NB4 (cell line): Measurements from ENCODE around the gene COL9A3.
"Not testable (repeated sequence)": the region's sequence is repeated elsewhere in the genome, so short reads cannot be mapped to it uniquely, and the experiment has no call there.

Experiments used
- DNase-seq: peaks from one replicate; pipeline ENCODE4 v3.0.0; 2010; ENCODE audit warnings: low read depth
- H3K4me3 ChIP-seq: one replicate; pipeline ENCODE4 v1.5.1; 2011; ENCODE audit warnings: mild to moderate bottlenecking, low read depth, low read length, moderate library complexity
- MYC ChIP-seq: IDR thresholded peaks from 2 replicates; pipeline ENCODE4 v1.6.1; 2011; ENCODE audit warnings: low read depth, low read length
- POLR2A ChIP-seq: IDR thresholded peaks from 2 replicates; pipeline ENCODE4 v1.6.1; 2011; ENCODE audit warnings: mild to moderate bottlenecking; ENCODE audit not compliant: insufficient read length; ENCODE audit errors: extremely low read depth
- TF ChIP-seq, protein P1 (sequence below): IDR thresholded peaks from one replicate; pipeline ENCODE4 v1.5.1; 2012; ENCODE audit warnings: low read depth, low read length
- TF ChIP-seq, protein P2 (sequence below): IDR thresholded peaks from 2 replicates; pipeline ENCODE4 v1.6.1; 2011; ENCODE audit warnings: low read depth, low read length

Gene COL9A3

DNA sequence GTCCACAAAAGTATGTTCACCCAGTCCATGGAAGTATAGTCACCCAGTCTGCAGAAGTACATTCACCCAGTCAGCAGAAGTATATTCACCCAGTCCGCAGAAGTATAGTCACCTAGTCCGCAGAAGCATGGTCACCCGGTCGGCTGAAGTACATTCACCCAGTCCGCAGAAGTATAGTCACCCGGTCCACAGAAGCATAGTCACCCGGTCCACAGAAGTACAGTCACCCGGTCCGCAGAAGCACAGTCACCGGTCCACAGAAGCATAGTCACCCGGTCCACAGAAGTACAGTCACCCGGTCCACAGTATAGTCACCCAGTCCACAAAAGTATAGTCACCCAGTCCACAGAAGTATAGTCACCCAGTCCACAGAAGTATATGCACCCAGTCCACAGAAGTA lies 36.0 kb downstream of the COL9A3 start:
- TF ChIP-seq, protein P1, sequence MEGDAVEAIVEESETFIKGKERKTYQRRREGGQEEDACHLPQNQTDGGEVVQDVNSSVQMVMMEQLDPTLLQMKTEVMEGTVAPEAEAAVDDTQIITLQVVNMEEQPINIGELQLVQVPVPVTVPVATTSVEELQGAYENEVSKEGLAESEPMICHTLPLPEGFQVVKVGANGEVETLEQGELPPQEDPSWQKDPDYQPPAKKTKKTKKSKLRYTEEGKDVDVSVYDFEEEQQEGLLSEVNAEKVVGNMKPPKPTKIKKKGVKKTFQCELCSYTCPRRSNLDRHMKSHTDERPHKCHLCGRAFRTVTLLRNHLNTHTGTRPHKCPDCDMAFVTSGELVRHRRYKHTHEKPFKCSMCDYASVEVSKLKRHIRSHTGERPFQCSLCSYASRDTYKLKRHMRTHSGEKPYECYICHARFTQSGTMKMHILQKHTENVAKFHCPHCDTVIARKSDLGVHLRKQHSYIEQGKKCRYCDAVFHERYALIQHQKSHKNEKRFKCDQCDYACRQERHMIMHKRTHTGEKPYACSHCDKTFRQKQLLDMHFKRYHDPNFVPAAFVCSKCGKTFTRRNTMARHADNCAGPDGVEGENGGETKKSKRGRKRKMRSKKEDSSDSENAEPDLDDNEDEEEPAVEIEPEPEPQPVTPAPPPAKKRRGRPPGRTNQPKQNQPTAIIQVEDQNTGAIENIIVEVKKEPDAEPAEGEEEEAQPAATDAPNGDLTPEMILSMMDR = no peak
- TF ChIP-seq POLR2A = no peak
- TF ChIP-seq, protein P2, sequence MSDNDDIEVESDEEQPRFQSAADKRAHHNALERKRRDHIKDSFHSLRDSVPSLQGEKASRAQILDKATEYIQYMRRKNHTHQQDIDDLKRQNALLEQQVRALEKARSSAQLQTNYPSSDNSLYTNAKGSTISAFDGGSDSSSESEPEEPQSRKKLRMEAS = no peak
- no peak for TF ChIP-seq MYC
- H3K4me3 ChIP-seq = no peak overlapping the region
- DNase-seq = no peak

DNA sequence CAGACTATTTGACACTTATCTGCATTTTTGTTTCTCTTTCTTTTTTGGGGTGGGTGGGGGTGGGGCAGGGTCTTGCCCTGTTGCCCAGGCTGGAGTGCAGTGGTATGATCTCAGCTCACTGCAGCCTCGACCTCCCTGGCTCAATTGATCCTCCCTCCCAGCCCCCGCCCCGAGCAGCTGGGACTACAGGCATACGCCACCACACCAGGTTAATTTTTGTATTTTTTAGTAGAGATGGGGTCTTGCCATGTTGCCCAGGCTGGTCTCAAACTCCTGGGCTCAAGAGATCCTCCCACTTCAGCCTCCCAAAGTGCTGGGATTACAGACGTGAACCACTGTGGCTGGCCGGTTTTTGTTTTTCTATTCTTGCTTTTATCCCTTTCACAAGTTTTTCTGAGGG lies 36.5 kb downstream of the COL9A3 start:
- H3K4me3 ChIP-seq, DNase-seq: not testable (repeated sequence)

DNA sequence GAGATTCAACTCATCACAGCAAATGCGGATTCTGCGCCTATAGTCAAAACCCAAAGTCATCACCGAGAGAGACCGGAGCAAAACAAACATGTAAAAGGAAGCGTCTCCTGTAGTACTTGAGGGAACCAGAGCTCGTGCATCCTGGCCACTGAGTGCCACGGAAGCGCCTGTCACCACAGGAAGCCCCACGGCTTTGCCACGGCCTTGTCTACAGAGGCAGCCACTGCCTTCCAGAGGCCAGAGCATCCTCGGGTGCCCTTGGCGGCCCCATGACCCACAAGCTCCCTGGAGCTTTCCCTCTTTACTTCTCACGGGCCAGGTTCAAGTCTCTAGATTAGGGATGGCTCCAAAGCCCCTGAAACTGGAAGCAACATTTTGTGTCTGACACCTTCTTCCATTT lies 37.3 kb downstream of the COL9A3 start:
- H3K4me3 ChIP-seq = no peak overlapping the region
- DNase-seq = no peak
- TF ChIP-seq, protein P2 = no peak
- TF ChIP-seq MYC (no peak), POLR2A (no peak)
- TF ChIP-seq, protein P1 = no peak

DNA sequence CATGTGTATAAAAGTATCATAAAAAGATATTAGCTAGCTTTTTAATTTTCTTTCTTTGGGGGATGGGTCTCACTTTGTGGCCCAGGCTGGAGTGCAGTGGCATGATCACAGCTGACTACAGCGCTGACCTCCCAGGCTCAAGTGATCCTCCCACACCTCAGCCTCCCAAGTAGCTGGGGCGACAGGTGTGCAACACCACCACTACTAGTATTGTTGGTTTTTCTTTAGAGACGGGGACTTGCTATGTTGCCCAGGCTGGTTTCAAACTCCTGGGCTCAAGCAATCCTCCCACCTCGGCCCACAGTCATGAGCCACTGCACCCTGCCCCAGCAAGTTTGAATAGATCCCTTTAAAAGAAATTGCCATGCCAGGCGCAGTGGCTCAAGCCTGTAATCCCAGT lies 38.3 kb downstream of the COL9A3 start:
- no peak for DNase-seq
- TF ChIP-seq, protein P1 = no peak
- TF ChIP-seq, protein P2 = no peak
- TF ChIP-seq POLR2A (no peak), MYC (no peak)
- no peak overlapping the region for H3K4me3 ChIP-seq

DNA sequence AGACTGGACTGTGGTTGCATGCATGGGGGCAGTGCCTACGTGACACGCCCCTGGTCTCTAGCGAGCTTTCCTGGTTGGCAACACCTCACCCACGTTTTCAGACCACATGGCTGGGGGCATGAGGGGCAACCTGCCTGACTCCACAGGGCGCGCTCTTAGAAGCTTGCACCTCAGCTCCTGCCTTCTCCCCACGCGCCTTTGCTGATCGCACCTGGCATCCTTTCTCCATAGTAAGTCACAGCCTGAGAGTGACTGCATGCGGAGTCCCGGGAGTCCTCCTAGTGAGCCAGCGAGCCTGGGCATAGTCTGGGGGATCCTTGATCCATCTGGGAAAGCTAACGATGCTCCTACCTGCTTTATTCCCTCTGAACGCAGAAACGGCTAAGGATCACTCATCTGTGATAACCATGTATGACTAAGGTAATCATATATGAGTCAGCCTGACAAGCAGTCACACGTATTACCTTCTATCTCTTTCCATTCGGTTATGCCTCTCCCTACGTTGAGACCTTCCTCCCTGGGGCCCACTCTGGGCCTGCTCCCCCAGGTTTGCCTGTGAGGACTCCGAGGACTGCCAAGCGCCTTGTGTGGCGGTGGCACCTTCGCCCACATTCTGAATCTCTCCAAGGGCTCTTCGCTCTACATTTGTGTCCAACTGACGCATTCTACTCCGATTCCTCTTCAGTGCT lies 40.2 kb downstream of the COL9A3 start:
- DNase-seq = no peak
- H3K4me3 ChIP-seq = no peak overlapping the region
- TF ChIP-seq, protein P1 = no peak
- TF ChIP-seq MYC = no peak
- no peak for TF ChIP-seq POLR2A
- TF ChIP-seq, protein P2 = no peak

DNA sequence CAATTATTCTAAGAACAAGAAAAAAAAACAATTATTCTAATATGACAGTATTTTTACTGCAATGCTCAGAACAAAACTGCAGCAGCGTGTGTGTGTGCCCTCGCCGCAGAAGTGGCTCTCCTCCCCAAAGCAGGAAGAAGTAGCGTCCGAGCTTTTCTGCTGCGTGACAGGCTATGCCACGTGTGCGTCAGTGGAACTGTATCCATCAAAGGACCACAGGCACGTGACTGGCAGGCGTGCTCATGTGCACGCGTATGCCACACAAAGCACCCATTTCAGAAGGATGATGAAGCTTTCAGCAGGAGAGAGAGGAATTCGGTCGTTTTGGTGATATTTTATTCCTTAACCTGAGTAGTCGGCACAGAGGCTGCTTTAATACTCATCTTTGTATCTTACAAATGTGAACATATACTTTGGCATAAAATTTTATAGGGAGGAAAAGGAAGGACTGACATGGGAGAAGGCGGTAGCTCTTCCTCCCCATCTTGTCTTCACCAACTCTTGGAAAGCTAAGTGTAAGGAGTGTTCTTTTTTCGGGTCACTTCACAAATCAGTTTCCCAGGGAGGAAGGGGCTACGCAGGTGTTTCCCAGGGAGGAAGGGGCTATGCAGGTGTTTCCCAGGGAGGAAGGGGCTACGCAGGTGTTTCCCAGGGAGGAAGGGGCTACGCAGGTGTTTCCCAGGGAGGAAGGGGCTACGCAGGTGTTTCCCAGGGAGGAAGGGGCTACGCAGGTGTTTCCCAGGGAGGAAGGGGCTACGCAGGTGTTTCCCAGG lies 41.4 kb downstream of the COL9A3 start:
- TF ChIP-seq POLR2A = no peak
- TF ChIP-seq, protein P1 = no peak
- TF ChIP-seq MYC = no peak
- TF ChIP-seq, protein P2 = no peak
- no peak for DNase-seq

More for the DNA sequence above, 41.4 kb downstream of the COL9A3 start:
- no peak overlapping the region for H3K4me3 ChIP-seq
